RWPE1 (cell line): Measurements from ENCODE around the gene NCAPD3.
A peak's percentile ranks its signal among the peaks of the same experiment; 100 is the strongest.

Experiments used
- CTCF ChIA-PET: fragments of 350-600 bp; sonication (Branson Sonifier 250); formaldehyde crosslinking; extraction: SDS; loops from one replicate; lab custom pipeline; 2021; lab: Yijun Ruan, JAX
- POLR2A ChIA-PET: fragments of 400-600 bp; formaldehyde crosslinking; extraction: SDS; loops from one replicate; lab custom pipeline; 2020; ENCODE audit warnings: antibody characterized with exemption; ENCODE audit not compliant: low non-redundant PET; lab: Yijun Ruan, JAX
- DNase-seq: peaks from one replicate; pipeline ENCODE4 v3.0.0; 2012; ENCODE audit warnings: low spot score
- H3K27ac ChIP-seq: fragments of 450-650 bp; 2 replicates; pipeline ENCODE4 v1.5.1; 2017
- TF ChIP-seq, protein P1 (sequence below): fragments of 450-650 bp; conservative IDR thresholded peaks from 2 replicates; pipeline ENCODE4 v1.5.1; 2017; ENCODE audit warnings: low read depth, mild to moderate bottlenecking

Gene NCAPD3

GRCh38 chr11:134164490-134165370, 59.0 kb downstream of the NCAPD3 start:
- POLR2A ChIA-PET = interaction anchor here (0.8 kb wide), 1 partner anchor 10 kb away, joined by 4 read pairs; no protein-coding TSS in a partner anchor
- peak overlapping the region; percentile 35 for H3K27ac ChIP-seq
- CTCF ChIA-PET = no interaction called here
- TF ChIP-seq, protein P1, sequence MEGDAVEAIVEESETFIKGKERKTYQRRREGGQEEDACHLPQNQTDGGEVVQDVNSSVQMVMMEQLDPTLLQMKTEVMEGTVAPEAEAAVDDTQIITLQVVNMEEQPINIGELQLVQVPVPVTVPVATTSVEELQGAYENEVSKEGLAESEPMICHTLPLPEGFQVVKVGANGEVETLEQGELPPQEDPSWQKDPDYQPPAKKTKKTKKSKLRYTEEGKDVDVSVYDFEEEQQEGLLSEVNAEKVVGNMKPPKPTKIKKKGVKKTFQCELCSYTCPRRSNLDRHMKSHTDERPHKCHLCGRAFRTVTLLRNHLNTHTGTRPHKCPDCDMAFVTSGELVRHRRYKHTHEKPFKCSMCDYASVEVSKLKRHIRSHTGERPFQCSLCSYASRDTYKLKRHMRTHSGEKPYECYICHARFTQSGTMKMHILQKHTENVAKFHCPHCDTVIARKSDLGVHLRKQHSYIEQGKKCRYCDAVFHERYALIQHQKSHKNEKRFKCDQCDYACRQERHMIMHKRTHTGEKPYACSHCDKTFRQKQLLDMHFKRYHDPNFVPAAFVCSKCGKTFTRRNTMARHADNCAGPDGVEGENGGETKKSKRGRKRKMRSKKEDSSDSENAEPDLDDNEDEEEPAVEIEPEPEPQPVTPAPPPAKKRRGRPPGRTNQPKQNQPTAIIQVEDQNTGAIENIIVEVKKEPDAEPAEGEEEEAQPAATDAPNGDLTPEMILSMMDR = no peak
- no peak for DNase-seq

GRCh38 chr11:134159652-134160051, 64.1 kb downstream of the NCAPD3 start:
- TF ChIP-seq, protein P1 = no peak
- DNase-seq = no peak
- CTCF ChIA-PET = interaction anchor here (0.6 kb wide), 1 partner anchor 1025 kb away, joined by 4 read pairs; no protein-coding TSS in a partner anchor
- POLR2A ChIA-PET = no interaction called here
- no peak overlapping the region for H3K27ac ChIP-seq

- POLR2A ChIA-PET = no interaction called here
These were observed 65.7 kb downstream of the NCAPD3 start for GRCh38 chr11:134158023-134158422.

DNA sequence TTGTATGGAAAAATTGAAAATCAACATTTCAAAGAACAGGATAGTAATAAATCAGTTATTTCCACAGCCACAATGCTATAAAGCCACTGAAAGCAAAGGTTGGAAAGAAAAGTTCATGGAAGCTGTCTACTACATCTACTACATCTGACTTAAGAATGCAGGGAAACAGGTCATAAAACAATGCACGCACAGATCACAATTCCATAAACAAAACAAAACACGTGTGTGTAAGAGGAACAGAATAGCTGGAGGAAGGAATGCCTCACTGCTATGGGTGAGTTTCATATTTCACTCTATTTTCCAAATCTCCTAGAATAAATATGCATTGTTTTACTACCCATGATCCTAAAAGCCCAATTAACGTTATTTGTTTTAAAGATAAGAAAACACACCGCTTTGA, 66.3 kb downstream of the NCAPD3 start:
- TF ChIP-seq, protein P1 = no peak
- CTCF ChIA-PET = interaction anchor here (0.6 kb wide), 1 partner anchor 1021 kb away, joined by 7 read pairs; no protein-coding TSS in a partner anchor
- H3K27ac ChIP-seq = no peak overlapping the region
- POLR2A ChIA-PET = no interaction called here
- no peak for DNase-seq

More at GRCh38 chr11:134158023-134158422, 65.7 kb downstream of the NCAPD3 start:
- DNase-seq = no peak
- CTCF ChIA-PET = no interaction called here
- H3K27ac ChIP-seq = no peak overlapping the region
- TF ChIP-seq, protein P1 = no peak

GRCh38 chr11:134155946-134156865, 67.6 kb downstream of the NCAPD3 start:
- POLR2A ChIA-PET = no interaction called here
- no peak overlapping the region for H3K27ac ChIP-seq
- CTCF ChIA-PET = interaction anchor here (0.6 to 0.7 kb wide), 2 partner anchors 23 to 106 kb away, joined by 3 to 5 read pairs; no protein-coding TSS in a partner anchor
- TF ChIP-seq, protein P1 = no peak
- DNase-seq = no peak

DNA sequence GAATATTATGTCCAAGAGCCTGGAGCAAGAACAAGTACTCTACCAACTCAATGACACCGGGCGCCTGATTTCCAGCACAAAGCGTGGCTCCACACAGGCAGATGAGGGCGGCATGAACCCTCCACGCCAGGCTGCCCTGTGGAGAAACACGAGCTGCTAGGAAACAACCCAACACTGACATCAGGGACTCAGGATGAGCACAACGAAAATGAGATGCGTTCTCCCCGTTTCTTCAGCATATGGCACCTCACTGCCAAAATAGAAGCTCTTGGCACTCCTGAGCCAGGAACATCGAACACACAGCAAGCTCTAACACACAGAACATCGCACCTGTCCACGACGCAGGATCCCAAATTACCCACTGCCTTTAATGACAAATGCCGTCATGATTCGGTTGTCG, 68.3 kb downstream of the NCAPD3 start:
- ChIA-PET CTCF (interaction anchor here (0.6 to 0.7 kb wide), 2 partner anchors 24 to 105 kb away, joined by 3 to 5 read pairs; no protein-coding TSS in a partner anchor), POLR2A (no interaction called here)
- DNase-seq = no peak
- TF ChIP-seq, protein P1 = no peak
- no peak overlapping the region for H3K27ac ChIP-seq
